ENCODE data around the gene BCL11A. TPM values are rescaled to one million over a fixed set of nuclear protein-coding genes. Genes with fewer than 3 reads are reported as not detected.

The BCL11A gene
- total RNA-seq, 1 donor from 2014 or later, result 13.4 TPM

- Mint-ChIP-seq H3K9me3 (ENCODE audit: low read depth) (no peaks in the 10 kb centered on the region), H3K27me3 (ENCODE audit: low read depth) (no peaks in the 10 kb centered on the region), H3K4me3 (ENCODE audit: unreplicated experiment) (peak overlapping the region; percentile 91), H3K36me3 (ENCODE audit: low read depth) (peaks cover 11% of the 10 kb centered on the region), H3K27ac (ENCODE audit: unreplicated experiment) (peak overlapping the region; percentile 81), H3K4me1 (ENCODE audit: low read depth) (peaks cover 17% of the 10 kb centered on the region)
- DNase-seq (ENCODE audit: low spot score), result no peak
- TF ChIP-seq CTCF (IDR thresholded peaks at IDR 0.05), result no peak
Observed at GRCh38 chr2:60549238-60549927, 4.1 kb downstream of the BCL11A start.

- H3K9me3 Mint-ChIP-seq (ENCODE audit: low read depth), result no peaks in the 10 kb centered on the region
- DNase-seq (ENCODE audit: low spot score), result no peak
- peaks cover 12% of the 10 kb centered on the region for H3K36me3 Mint-ChIP-seq (ENCODE audit: low read depth)
- peak overlapping the region; percentile 69 for H3K27ac Mint-ChIP-seq (ENCODE audit: unreplicated experiment)
- peaks cover 17% of the 10 kb centered on the region for H3K4me1 Mint-ChIP-seq (ENCODE audit: low read depth)
- no peaks in the 10 kb centered on the region for H3K27me3 Mint-ChIP-seq (ENCODE audit: low read depth)
- TF ChIP-seq CTCF (IDR thresholded peaks at IDR 0.05), result no peak
- H3K4me3 Mint-ChIP-seq (ENCODE audit: unreplicated experiment), result peak overlapping the region; percentile 91
Observed at GRCh38 chr2:60548845-60549237, 4.6 kb downstream of the BCL11A start.

- H3K27ac Mint-ChIP-seq (ENCODE audit: unreplicated experiment), result no peak overlapping the region
- H3K27me3 Mint-ChIP-seq (ENCODE audit: low read depth), result no peaks in the 10 kb centered on the region
- peaks cover 13% of the 10 kb centered on the region for H3K36me3 Mint-ChIP-seq (ENCODE audit: low read depth)
- peaks cover 17% of the 10 kb centered on the region for H3K4me1 Mint-ChIP-seq (ENCODE audit: low read depth)
- no peak overlapping the region for H3K4me3 Mint-ChIP-seq (ENCODE audit: unreplicated experiment)
- H3K9me3 Mint-ChIP-seq (ENCODE audit: low read depth), result no peaks in the 10 kb centered on the region
- no peak for DNase-seq (ENCODE audit: low spot score)
- no peak for TF ChIP-seq CTCF (IDR thresholded peaks at IDR 0.05)
Observed at GRCh38 chr2:60548311-60548710, 5.1 kb downstream of the BCL11A start.

- no peak for DNase-seq (ENCODE audit: low spot score)
- Mint-ChIP-seq H3K27me3 (ENCODE audit: low read depth) (no peaks in the 10 kb centered on the region), H3K4me3 (ENCODE audit: unreplicated experiment) (no peak overlapping the region), H3K36me3 (ENCODE audit: low read depth) (peaks cover 15% of the 10 kb centered on the region), H3K9me3 (ENCODE audit: low read depth) (no peaks in the 10 kb centered on the region), H3K27ac (ENCODE audit: unreplicated experiment) (no peak overlapping the region), H3K4me1 (ENCODE audit: low read depth) (peaks cover 17% of the 10 kb centered on the region)
- TF ChIP-seq CTCF (IDR thresholded peaks at IDR 0.05), result no peak
Observed at GRCh38 chr2:60547841-60548240, 5.6 kb downstream of the BCL11A start.

GRCh38 chr2:60546756-60547420, 6.6 kb downstream of the BCL11A start:
- Mint-ChIP-seq H3K9me3 (ENCODE audit: low read depth) (no peaks in the 10 kb centered on the region), H3K36me3 (ENCODE audit: low read depth) (peaks cover 15% of the 10 kb centered on the region), H3K27me3 (ENCODE audit: low read depth) (no peaks in the 10 kb centered on the region), H3K4me1 (ENCODE audit: low read depth) (peaks cover 16% of the 10 kb centered on the region), H3K27ac (ENCODE audit: unreplicated experiment) (no peak overlapping the region), H3K4me3 (ENCODE audit: unreplicated experiment) (no peak overlapping the region)
- TF ChIP-seq CTCF (IDR thresholded peaks at IDR 0.05), result no peak
- DNase-seq (ENCODE audit: low spot score), result no peak

Data from chondrocyte (in vitro differentiated cells).